ENCODE results near the gene PLIN5.
"Not testable (repeated sequence)": the region's sequence is repeated elsewhere in the genome, so short reads cannot be mapped to it uniquely, and the experiment has no call there.

DNA sequence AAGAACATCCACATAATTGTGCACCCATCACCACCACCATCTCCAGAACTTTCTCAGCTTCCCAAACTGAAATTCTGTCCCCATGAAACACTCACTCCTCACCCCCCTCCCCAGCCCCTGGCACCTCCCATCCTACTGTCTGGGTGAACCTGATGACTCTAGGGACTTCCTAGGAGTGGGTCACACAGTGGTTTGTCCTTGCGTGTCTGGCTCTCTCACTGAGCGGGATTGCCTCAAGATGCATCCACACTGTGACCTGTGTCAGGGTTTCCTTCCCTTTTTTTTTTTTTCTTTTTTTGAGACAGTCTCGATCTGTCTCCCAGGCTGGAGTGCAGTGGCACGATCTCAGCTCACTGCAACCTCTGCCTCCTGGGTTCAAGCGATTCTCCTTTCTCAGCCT, 28.5 kb upstream of the PLIN5 start:
- TF ChIP-seq POLR2AphosphoS5, POLR2A (IDR thresholded peaks at IDR 0.05): not testable (repeated sequence)
- TF ChIP-seq, protein P1, sequence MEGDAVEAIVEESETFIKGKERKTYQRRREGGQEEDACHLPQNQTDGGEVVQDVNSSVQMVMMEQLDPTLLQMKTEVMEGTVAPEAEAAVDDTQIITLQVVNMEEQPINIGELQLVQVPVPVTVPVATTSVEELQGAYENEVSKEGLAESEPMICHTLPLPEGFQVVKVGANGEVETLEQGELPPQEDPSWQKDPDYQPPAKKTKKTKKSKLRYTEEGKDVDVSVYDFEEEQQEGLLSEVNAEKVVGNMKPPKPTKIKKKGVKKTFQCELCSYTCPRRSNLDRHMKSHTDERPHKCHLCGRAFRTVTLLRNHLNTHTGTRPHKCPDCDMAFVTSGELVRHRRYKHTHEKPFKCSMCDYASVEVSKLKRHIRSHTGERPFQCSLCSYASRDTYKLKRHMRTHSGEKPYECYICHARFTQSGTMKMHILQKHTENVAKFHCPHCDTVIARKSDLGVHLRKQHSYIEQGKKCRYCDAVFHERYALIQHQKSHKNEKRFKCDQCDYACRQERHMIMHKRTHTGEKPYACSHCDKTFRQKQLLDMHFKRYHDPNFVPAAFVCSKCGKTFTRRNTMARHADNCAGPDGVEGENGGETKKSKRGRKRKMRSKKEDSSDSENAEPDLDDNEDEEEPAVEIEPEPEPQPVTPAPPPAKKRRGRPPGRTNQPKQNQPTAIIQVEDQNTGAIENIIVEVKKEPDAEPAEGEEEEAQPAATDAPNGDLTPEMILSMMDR (IDR thresholded peaks at IDR 0.05) = not testable (repeated sequence)

All from breast epithelium (tissue), 3 donors.